Neuronal stem cell (in vitro differentiated cells): ENCODE results near the gene UGT1A10. TPM values are rescaled to one million over a fixed set of nuclear protein-coding genes. Genes with fewer than 3 reads are reported as not detected.
"Not testable (repeated sequence)": the region's sequence is repeated elsewhere in the genome, so short reads cannot be mapped to it uniquely, and the experiment has no call there.

Experiments used
- DNase-seq: peaks from one replicate; pipeline ENCODE4 v3.0.0-alpha.2; 2013; ENCODE audit warnings: low spot score
- H2AFZ ChIP-seq: one replicate; pipeline ENCODE4 v1.6.1; 2013; ENCODE audit warnings: mild to moderate bottlenecking, low read length, inconsistent platforms
- H2AK5ac ChIP-seq: 2 replicates; pipeline ENCODE4 v1.6.1; 2013; ENCODE audit warnings: low read depth, mild to moderate bottlenecking, inconsistent platforms, low read length, moderate library complexity, mixed read lengths
- H2BK120ac ChIP-seq: 2 replicates; pipeline ENCODE4 v1.6.1; 2013; ENCODE audit warnings: low read depth, mild to moderate bottlenecking, inconsistent platforms, low read length, moderate library complexity, mixed read lengths
- H2BK12ac ChIP-seq: one replicate; pipeline ENCODE4 v1.6.1; 2013; ENCODE audit warnings: low read length, inconsistent platforms
- H2BK15ac ChIP-seq: 2 replicates; pipeline ENCODE4 v1.6.1; 2013; ENCODE audit warnings: mild to moderate bottlenecking, low read length, inconsistent platforms, mixed read lengths
- H2BK5ac ChIP-seq: one replicate; pipeline ENCODE4 v1.6.1; 2013; ENCODE audit warnings: inconsistent platforms, mild to moderate bottlenecking, low read length, moderate library complexity
- H3K14ac ChIP-seq: one replicate; pipeline ENCODE4 v1.6.1; 2013; ENCODE audit warnings: low read length, inconsistent platforms
- H3K18ac ChIP-seq: 2 replicates; pipeline ENCODE4 v1.6.1; 2013; ENCODE audit warnings: low read length, inconsistent platforms
- H3K23ac ChIP-seq: 2 replicates; pipeline ENCODE4 v1.6.1; 2013; ENCODE audit warnings: low read depth, mild to moderate bottlenecking, mixed read lengths, low read length, inconsistent platforms; ENCODE audit not compliant: poor library complexity
- H3K27ac ChIP-seq: replicated peaks from 3 replicates; pipeline ENCODE4 v1.5.1; 2013; ENCODE audit warnings: low read length, inconsistent platforms
- H3K27me3 ChIP-seq, 3 experiments: 2 replicates each; pipeline ENCODE4 v1.6.1; 2013; ENCODE audit warnings: low read length in 3 of 3, mild to moderate bottlenecking in 2 of 3, inconsistent platforms in 1 of 3, low read depth in 1 of 3, mixed read lengths in 1 of 3, moderate library complexity in 1 of 3; ENCODE audit not compliant: control insufficient read depth in 3 of 3, insufficient read depth in 3 of 3
- H3K36me3 ChIP-seq, 2 donors: replicated peaks in 1 of 2; 2 replicates each; pipeline ENCODE4 v1.6.1; 2013; ENCODE audit warnings: low read length in 2 of 2; ENCODE audit not compliant: control insufficient read depth in 2 of 2, insufficient read depth in 2 of 2
- H3K4ac ChIP-seq: 2 replicates; pipeline ENCODE4 v1.6.1; 2013; ENCODE audit warnings: inconsistent platforms, mild to moderate bottlenecking, low read length, moderate library complexity
- H3K4me1 ChIP-seq, 2 donors: 1 replicate in 1 of 2; 2 replicates in 1 of 2; pipeline ENCODE4 v1.6.1; 2013; ENCODE audit warnings: low read length in 2 of 2, low read depth in 1 of 2; ENCODE audit not compliant: control insufficient read depth in 2 of 2, insufficient read depth in 1 of 2
- H3K4me2 ChIP-seq: one replicate; pipeline ENCODE4 v1.6.1; 2013; ENCODE audit warnings: mild to moderate bottlenecking, low read length, inconsistent platforms; ENCODE audit not compliant: insufficient read depth, poor library complexity, severe bottlenecking
- H3K4me3 ChIP-seq, 2 donors: 2 replicates each; pipeline ENCODE4 v1.5.1; 2013; ENCODE audit warnings: low read length in 2 of 2, mild to moderate bottlenecking in 2 of 2, inconsistent platforms in 1 of 2, moderate library complexity in 1 of 2
- H3K79me1 ChIP-seq: one replicate; pipeline ENCODE4 v1.6.1; 2013; ENCODE audit warnings: low read depth, mild to moderate bottlenecking, inconsistent platforms, low read length, moderate library complexity
- H3K9ac ChIP-seq: one replicate; pipeline ENCODE4 v1.6.1; 2013; ENCODE audit warnings: mild to moderate bottlenecking, low read depth, low read length, inconsistent platforms; ENCODE audit not compliant: poor library complexity
- H3K9me3 ChIP-seq, 2 donors: replicated peaks in 1 of 2; 2 replicates each; pipeline versions ENCODE3 to v1.6.1; 2013; ENCODE audit warnings: low read length in 2 of 2, mild to moderate bottlenecking in 2 of 2, inconsistent platforms in 1 of 2, low read depth in 1 of 2, mixed read lengths in 1 of 2, moderate library complexity in 1 of 2; ENCODE audit not compliant: control insufficient read depth in 2 of 2, insufficient read depth in 1 of 2
- H4K8ac ChIP-seq: one replicate; pipeline ENCODE4 v1.6.1; 2013; ENCODE audit warnings: low read depth, mild to moderate bottlenecking, inconsistent platforms, low read length, moderate library complexity
- H4K91ac ChIP-seq: one replicate; pipeline ENCODE4 v1.6.1; 2013; ENCODE audit warnings: low read length, low read depth, mild to moderate bottlenecking, inconsistent platforms; ENCODE audit not compliant: poor library complexity
- WGBS, 2 donors: extraction: QIAGEN DNeasy Blood & Tissue Kit; methylation state at CpG; one replicate each; pipeline ENCODE4 v1.1.7; 2013; ENCODE audit warnings: missing lambda C conversion rate in 2 of 2, mixed read lengths in 1 of 2; ENCODE audit not compliant: insufficient read length in 2 of 2, insufficient replicate concordance in 1 of 2; ENCODE audit errors: extremely low coverage in 2 of 2; 5-methylcytosine and 5-hydroxymethylcytosine counted together
- polyA plus RNA-seq, 2 experiments: library from polyadenylated mRNA; stranded (reverse); fragments of 200-250 nt; gene quantifications; one replicate each; pipeline ENCODE4 v1.2.3, GENCODE V29; 2013

The UGT1A10 gene
- not detected for polyA plus RNA-seq (2013, experiment 1 of 2)
- polyA plus RNA-seq (2013, experiment 2 of 2): not detected

DNA sequence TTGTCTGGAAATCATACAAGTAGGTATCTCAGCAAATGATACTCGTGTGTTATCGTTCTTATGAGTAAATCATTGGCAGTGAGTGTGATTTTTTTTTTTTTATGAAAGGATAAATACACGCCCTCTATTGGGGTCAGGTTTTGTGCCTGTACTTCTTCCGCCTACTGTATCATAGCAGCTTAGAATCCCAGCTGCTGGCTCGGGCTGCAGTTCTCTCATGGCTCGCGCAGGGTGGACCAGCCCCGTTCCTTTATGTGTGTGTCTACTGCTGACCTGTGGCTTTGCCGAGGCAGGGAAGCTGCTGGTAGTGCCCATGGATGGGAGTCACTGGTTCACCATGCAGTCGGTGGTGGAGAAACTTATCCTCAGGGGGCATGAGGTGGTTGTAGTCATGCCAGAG is at the start of gene UGT1A10:
Gene UGT1A10 (plus strand): TSS at position 143 of the 400 bp plus-strand sequence. CDS start 75 bp downstream, at position 218.
- not testable (repeated sequence) for H3K14ac ChIP-seq, H3K4ac ChIP-seq, H3K36me3 ChIP-seq, H3K9me3 ChIP-seq, H2BK12ac ChIP-seq, H3K4me2 ChIP-seq, H3K9ac ChIP-seq, H3K27ac ChIP-seq, H3K4me3 ChIP-seq, H2AFZ ChIP-seq, H2AK5ac ChIP-seq, DNase-seq, H2BK120ac ChIP-seq, H4K91ac ChIP-seq, H3K27me3 ChIP-seq, H3K18ac ChIP-seq, H3K23ac ChIP-seq, H2BK5ac ChIP-seq, H4K8ac ChIP-seq, H3K4me1 ChIP-seq, H3K79me1 ChIP-seq, H2BK15ac ChIP-seq
- no CpG with 5 or more reads among the region's 10 CpGs for WGBS, 2 donors

DNA sequence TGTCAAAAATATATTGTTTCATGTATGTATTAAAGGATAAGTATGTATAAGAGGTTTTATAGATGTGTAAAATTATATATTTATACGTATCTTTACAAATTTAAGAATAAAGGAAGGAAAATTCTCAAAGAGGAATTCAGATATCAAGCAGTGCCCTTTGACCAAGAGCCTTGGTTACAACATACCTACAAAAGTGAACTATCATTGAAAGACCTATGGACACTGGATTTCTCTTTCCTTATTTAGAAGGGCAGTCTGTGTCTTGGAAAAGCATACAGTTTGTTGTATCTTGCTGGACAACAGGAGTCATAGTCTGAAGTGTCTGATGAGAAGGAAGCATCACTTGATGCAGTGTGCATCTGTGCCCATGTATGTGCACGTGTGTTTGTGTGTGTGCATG is 47.8 kb upstream of the UGT1A10 start:
- Histone ChIP-seq H3K36me3 (no peaks in the 10 kb centered on the region), H4K8ac (no peak overlapping the region), H3K14ac (no peak overlapping the region), H3K18ac (no peak overlapping the region), H3K9me3 (no peaks in the 10 kb centered on the region), H3K23ac (no peak overlapping the region), H2BK5ac (no peak overlapping the region), H2BK12ac (no peak overlapping the region), H2AFZ (no peak overlapping the region), H3K27ac (no peak overlapping the region), H3K27me3 (no peaks in the 10 kb centered on the region), H3K4me2 (no peak overlapping the region), H2BK15ac (no peak overlapping the region), H2BK120ac (no peak overlapping the region), H4K91ac (no peak overlapping the region), H3K4me3 (no peak overlapping the region), H3K4me1 (peaks cover 0 to 1% of the 10 kb centered on the region in 2 donors), H2AK5ac (no peak overlapping the region), H3K79me1 (no peaks in the 10 kb centered on the region), H3K4ac (no peak overlapping the region), H3K9ac (no peak overlapping the region)
- no CpG with 5 or more reads among the region's 2 CpGs for WGBS, 2 donors
- no peak for DNase-seq

DNA sequence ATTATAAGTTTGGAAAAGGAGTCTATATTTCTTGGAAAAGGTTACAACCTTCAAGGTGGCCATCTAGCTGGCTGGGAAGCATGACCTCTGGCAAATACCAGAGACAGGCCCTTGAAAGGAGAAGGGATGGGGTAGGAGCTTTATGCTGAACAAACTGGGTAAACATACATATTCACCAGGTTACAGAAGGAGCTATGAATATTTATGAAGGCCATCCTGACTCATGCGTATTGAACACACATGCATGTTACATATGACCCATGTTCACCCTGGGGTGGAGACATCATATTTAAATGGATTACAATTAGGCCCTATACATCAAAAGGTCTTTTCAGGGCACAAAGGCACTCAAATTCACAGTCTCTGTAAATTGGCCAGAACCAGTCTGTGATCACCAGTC is 43.5 kb upstream of the UGT1A10 start:
- not testable (repeated sequence) for H3K4me1 ChIP-seq, H3K4ac ChIP-seq, H3K4me3 ChIP-seq, H2AFZ ChIP-seq, H3K18ac ChIP-seq, H3K9me3 ChIP-seq, H3K27ac ChIP-seq, H3K23ac ChIP-seq, H2BK5ac ChIP-seq, H3K4me2 ChIP-seq, H2BK120ac ChIP-seq, H2BK12ac ChIP-seq, H4K8ac ChIP-seq, H3K79me1 ChIP-seq, H3K9ac ChIP-seq, H2BK15ac ChIP-seq, H3K27me3 ChIP-seq, DNase-seq, H2AK5ac ChIP-seq, H3K14ac ChIP-seq, H4K91ac ChIP-seq, H3K36me3 ChIP-seq
- no CpG with 5 or more reads among the region's 1 CpG for WGBS, 2 donors

DNA sequence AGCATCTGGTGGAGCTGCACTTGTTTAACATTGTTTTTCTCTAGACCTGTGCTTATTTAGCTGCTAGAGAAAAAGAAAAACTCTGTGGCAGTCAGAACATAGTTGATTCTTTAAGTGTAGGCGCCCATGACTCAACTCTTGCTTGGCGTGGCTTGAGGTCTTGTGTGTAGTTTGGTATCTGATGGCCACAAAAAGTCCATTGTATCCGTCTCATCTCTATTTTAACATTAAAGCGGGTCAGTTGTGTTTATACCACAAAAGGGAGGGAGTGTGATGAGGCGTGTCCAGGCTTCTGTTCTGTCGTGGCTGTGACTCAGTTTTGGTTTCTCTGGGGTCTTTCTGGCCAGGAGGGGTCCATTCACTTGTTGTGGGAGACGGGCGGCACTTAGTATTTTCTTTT is 43.0 kb upstream of the UGT1A10 start:
- no CpG with 5 or more reads among the region's 8 CpGs for WGBS, 2 donors
- Histone ChIP-seq H4K8ac (no peak overlapping the region), H3K4me2 (no peak overlapping the region), H2AK5ac (no peak overlapping the region), H3K4me3 (no peak overlapping the region), H2BK120ac (no peak overlapping the region), H3K27ac (no peak overlapping the region), H2BK12ac (no peak overlapping the region), H3K27me3 (no peaks in the 10 kb centered on the region), H3K79me1 (no peaks in the 10 kb centered on the region), H3K36me3 (no peaks in the 10 kb centered on the region), H3K14ac (no peak overlapping the region), H2BK5ac (no peak overlapping the region), H2BK15ac (no peak overlapping the region), H3K18ac (no peak overlapping the region), H2AFZ (no peak overlapping the region), H3K23ac (no peak overlapping the region), H4K91ac (no peak overlapping the region), H3K4me1 (no peaks in the 10 kb centered on the region), H3K9ac (no peak overlapping the region), H3K9me3 (no peaks in the 10 kb centered on the region), H3K4ac (no peak overlapping the region)
- DNase-seq: no peak
